ENCODE results near the gene GRIA3. TPM values are rescaled to one million over a fixed set of nuclear protein-coding genes. Genes with fewer than 3 reads are reported as not detected.
"Not testable (repeated sequence)": the region's sequence is repeated elsewhere in the genome, so short reads cannot be mapped to it uniquely, and the experiment has no call there.

The GRIA3 gene
- total RNA-seq, 1 experiment from 2014 or later, result 3.8 TPM

DNA sequence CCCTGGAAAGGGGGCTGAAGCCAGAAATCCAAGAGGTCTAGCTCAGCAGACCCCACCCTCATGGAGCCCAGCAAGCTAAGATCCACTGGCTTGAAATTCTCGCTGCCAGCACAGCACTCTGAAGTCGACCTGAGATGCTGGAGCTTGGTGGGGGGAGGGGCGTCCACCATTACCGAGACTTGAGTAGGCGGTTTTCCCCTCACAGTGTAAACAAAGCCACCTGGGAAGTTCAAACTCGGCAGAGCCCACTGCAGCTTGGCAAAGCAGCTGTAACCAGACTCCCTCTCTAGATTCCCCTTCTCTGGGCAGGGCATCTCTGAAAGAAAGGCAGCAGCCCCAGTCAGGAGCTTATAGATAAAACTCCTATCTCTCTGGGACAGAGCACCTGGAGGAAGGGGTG lies 99.3 kb downstream of the GRIA3 start:
- H3K4me3 Mint-ChIP-seq, result not testable (repeated sequence)
- CTCF ChIA-PET, result interaction anchor here (0.5 to 1.2 kb wide), 3 partner anchors 59 to 139 kb away, joined by 3 to 6 read pairs (median 3); no protein-coding TSS in a partner anchor

GRCh38 chrX:123291623-123292022 lies 107.5 kb downstream of the GRIA3 start:
- DNase-seq (ENCODE audit: low spot score), result no peak
- Mint-ChIP-seq H3K36me3 (no peaks in the 10 kb centered on the region), H3K4me1 (no peaks in the 10 kb centered on the region), H3K4me3 (no peak overlapping the region), H3K27ac (no peak overlapping the region), H3K27me3 (ENCODE audit: low read depth) (no peaks in the 10 kb centered on the region), H3K9me3 (peaks cover 4% of the 10 kb centered on the region; the same call in 1 of the 2 replicates)
- POLR2A ChIA-PET, result no interaction called here
- no peak for ATAC-seq
- CTCF ChIA-PET, result no interaction called here
- TF ChIP-seq TP53 (CRISPR knock-in tag; IDR thresholded peaks at IDR 0.05), result no peak

More for the DNA sequence above, 99.3 kb downstream of the GRIA3 start:
- ATAC-seq; H3K27me3 Mint-ChIP-seq (ENCODE audit: low read depth); POLR2A ChIA-PET; H3K9me3 Mint-ChIP-seq; H3K4me1 Mint-ChIP-seq; H3K27ac Mint-ChIP-seq; H3K36me3 Mint-ChIP-seq: not testable (repeated sequence)
- peak; percentile 26 for DNase-seq (ENCODE audit: low spot score)

DNA sequence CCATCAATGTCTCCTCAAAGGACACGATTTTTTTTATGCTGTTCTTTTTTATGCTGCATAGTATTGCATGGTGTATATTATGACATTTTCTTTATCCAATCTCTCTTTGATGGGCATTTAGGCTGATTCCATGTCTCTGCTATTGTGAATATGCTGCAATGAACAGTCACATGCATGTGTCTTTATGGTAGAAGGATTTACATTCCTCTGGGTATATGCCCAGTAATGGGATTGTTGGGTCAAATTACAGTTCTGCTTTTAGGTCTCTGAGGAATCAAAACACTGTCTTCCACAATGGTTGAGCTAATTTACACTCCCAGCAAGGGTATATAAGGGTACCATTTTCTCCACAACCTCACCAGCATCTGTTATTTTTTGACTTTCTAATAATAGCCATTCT lies 113.9 kb downstream of the GRIA3 start:
- Mint-ChIP-seq H3K36me3 (no peaks in the 10 kb centered on the region), H3K27ac (no peak overlapping the region), H3K4me1 (no peaks in the 10 kb centered on the region), H3K27me3 (ENCODE audit: low read depth) (no peaks in the 10 kb centered on the region), H3K4me3 (no peak overlapping the region), H3K9me3 (no peaks in the 10 kb centered on the region)
- no peak for TF ChIP-seq GRHL2 (CRISPR knock-in tag; IDR thresholded peaks at IDR 0.05; ENCODE audit: insufficient replicate concordance, severe bottlenecking)
- TF ChIP-seq MYBL2 (CRISPR knock-in tag; IDR thresholded peaks at IDR 0.05), result no peak
- TF ChIP-seq RORB (CRISPR knock-in tag; IDR thresholded peaks at IDR 0.05), result no peak
- TF ChIP-seq ZNF423 (CRISPR knock-in tag; IDR thresholded peaks at IDR 0.05), result no peak
- TF ChIP-seq RELA (CRISPR knock-in tag; IDR thresholded peaks at IDR 0.05; ENCODE audit: borderline replicate concordance), result no peak
- no peak for TF ChIP-seq NR1H2 (CRISPR knock-in tag; IDR thresholded peaks at IDR 0.05)
- no peak for TF ChIP-seq KAT7 (CRISPR knock-in tag; IDR thresholded peaks at IDR 0.05; ENCODE audit: borderline replicate concordance)
- TF ChIP-seq, protein P1, sequence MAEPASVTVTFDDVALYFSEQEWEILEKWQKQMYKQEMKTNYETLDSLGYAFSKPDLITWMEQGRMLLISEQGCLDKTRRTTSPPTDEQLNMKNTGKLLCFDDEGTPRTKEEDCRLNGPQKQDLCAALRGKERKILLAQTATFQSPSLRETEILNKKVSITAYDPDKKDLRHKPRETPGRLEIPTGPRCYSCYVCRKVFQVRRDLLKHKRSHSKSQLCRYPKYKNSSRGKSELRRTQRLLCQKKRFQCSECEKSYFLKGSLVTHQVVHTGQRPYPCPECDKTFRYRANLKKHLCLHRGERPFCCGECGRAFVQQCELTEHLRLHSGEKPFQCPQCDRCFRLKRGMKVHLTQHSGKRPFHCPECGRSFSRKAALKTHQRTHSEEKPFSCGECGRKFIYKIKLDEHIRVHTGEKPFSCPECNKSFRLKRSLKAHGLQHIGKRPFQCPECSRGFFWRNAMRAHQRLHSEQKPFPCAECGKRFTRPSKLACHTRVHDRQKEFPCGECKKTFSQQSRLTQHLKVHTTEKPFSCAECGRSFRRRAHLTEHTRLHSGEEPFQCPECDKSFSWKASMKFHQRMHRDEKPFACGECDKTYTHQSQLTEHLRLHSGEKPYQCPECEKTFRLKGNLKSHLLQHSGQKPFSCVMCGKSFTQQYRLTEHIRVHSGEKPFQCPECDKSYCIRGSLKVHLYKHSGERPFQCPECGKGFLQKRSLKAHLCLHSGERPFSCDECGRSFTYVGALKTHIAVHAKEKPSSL (CRISPR knock-in tag; conservative IDR thresholded peaks at IDR 0.05), result no peak
- TF ChIP-seq ZNF532 (CRISPR knock-in tag; IDR thresholded peaks at IDR 0.05; ENCODE audit: borderline replicate concordance), result no peak
- no peak for TF ChIP-seq MAX (CRISPR knock-in tag; IDR thresholded peaks at IDR 0.05)
- POLR2A ChIA-PET, result no interaction called here
- CTCF ChIA-PET, result no interaction called here
- ATAC-seq, result no peak
- no peak for DNase-seq (ENCODE audit: low spot score)

- ATAC-seq, result no peak
- CTCF ChIA-PET, result no interaction called here
- H3K27me3 Mint-ChIP-seq (ENCODE audit: low read depth), result no peaks in the 10 kb centered on the region; the same call in 1 of the 2 replicates
- no peaks in the 10 kb centered on the region for H3K9me3 Mint-ChIP-seq
- H3K4me1 Mint-ChIP-seq, result no peaks in the 10 kb centered on the region
- POLR2A ChIA-PET, result no interaction called here
- H3K36me3 Mint-ChIP-seq, result no peaks in the 10 kb centered on the region
- no peak overlapping the region for H3K27ac Mint-ChIP-seq
- no peak for DNase-seq (ENCODE audit: low spot score)
- H3K4me3 Mint-ChIP-seq, result no peak overlapping the region
- TF ChIP-seq, protein P2, sequence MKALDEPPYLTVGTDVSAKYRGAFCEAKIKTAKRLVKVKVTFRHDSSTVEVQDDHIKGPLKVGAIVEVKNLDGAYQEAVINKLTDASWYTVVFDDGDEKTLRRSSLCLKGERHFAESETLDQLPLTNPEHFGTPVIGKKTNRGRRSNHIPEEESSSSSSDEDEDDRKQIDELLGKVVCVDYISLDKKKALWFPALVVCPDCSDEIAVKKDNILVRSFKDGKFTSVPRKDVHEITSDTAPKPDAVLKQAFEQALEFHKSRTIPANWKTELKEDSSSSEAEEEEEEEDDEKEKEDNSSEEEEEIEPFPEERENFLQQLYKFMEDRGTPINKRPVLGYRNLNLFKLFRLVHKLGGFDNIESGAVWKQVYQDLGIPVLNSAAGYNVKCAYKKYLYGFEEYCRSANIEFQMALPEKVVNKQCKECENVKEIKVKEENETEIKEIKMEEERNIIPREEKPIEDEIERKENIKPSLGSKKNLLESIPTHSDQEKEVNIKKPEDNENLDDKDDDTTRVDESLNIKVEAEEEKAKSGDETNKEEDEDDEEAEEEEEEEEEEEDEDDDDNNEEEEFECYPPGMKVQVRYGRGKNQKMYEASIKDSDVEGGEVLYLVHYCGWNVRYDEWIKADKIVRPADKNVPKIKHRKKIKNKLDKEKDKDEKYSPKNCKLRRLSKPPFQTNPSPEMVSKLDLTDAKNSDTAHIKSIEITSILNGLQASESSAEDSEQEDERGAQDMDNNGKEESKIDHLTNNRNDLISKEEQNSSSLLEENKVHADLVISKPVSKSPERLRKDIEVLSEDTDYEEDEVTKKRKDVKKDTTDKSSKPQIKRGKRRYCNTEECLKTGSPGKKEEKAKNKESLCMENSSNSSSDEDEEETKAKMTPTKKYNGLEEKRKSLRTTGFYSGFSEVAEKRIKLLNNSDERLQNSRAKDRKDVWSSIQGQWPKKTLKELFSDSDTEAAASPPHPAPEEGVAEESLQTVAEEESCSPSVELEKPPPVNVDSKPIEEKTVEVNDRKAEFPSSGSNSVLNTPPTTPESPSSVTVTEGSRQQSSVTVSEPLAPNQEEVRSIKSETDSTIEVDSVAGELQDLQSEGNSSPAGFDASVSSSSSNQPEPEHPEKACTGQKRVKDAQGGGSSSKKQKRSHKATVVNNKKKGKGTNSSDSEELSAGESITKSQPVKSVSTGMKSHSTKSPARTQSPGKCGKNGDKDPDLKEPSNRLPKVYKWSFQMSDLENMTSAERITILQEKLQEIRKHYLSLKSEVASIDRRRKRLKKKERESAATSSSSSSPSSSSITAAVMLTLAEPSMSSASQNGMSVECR (CRISPR knock-in tag; IDR thresholded peaks at IDR 0.05; ENCODE audit: borderline replicate concordance), result no peak
- TF ChIP-seq FOXJ3 (CRISPR knock-in tag; IDR thresholded peaks at IDR 0.05; ENCODE audit: borderline replicate concordance), result no peak
- TF ChIP-seq PRRX2 (CRISPR knock-in tag; IDR thresholded peaks at IDR 0.05), result no peak
- no peak for TF ChIP-seq SOX15 (CRISPR knock-in tag; IDR thresholded peaks at IDR 0.05)
- no peak for TF ChIP-seq ETV6 (CRISPR knock-in tag; IDR thresholded peaks at IDR 0.05)
- no peak for TF ChIP-seq NR1H2 (CRISPR knock-in tag; IDR thresholded peaks at IDR 0.05)
- no peak for TF ChIP-seq NFYB (CRISPR knock-in tag; conservative IDR thresholded peaks at IDR 0.05; ENCODE audit: low read depth)
- TF ChIP-seq MAX (CRISPR knock-in tag; IDR thresholded peaks at IDR 0.05), result no peak
- no peak for TF ChIP-seq IRF2 (CRISPR knock-in tag; IDR thresholded peaks at IDR 0.05; ENCODE audit: borderline replicate concordance, low read depth)
- TF ChIP-seq SP1 (CRISPR knock-in tag; conservative IDR thresholded peaks at IDR 0.05), result no peak
Observed at GRCh38 chrX:123303429-123303828, 119.4 kb downstream of the GRIA3 start.
